Measurements from ENCODE around the gene PAGR1. TPM values are rescaled to one million over a fixed set of nuclear protein-coding genes. Genes with fewer than 3 reads are reported as not detected.

PAGR1 gene
- total and polyA plus RNA-seq, 4 donors = 7.3 to 18.7 (median 14.0) TPM

- H3K27ac ChIP-seq (ENCODE audit: low read depth in 1 of 2, low read length in 2 of 2) = no peak overlapping the region
- H3K36me3 ChIP-seq (ENCODE audit: control insufficient read depth in 4 of 4, insufficient read depth in 3 of 4, low read depth in 1 of 4, low read length in 3 of 4) = no peaks in the 10 kb centered on the region
- 89% methylated on average over 3 of the region's 3 CpGs for WGBS
- H3K27me3 ChIP-seq (ENCODE audit: control insufficient read depth in 4 of 4, insufficient read depth in 4 of 4, low read length in 3 of 4) = no peaks in the 10 kb centered on the region
- TF ChIP-seq ATF3 (IDR thresholded peaks at IDR 0.05) = no peak
- no peak for TF ChIP-seq FOXA1 (IDR thresholded peaks at IDR 0.05)
- TF ChIP-seq FOXA2 (IDR thresholded peaks at IDR 0.05) = no peak
- no peak for TF ChIP-seq CTCF (IDR thresholded peaks at IDR 0.05; ENCODE audit: low read depth, low read length, missing input control)
- TF ChIP-seq, protein P1, sequence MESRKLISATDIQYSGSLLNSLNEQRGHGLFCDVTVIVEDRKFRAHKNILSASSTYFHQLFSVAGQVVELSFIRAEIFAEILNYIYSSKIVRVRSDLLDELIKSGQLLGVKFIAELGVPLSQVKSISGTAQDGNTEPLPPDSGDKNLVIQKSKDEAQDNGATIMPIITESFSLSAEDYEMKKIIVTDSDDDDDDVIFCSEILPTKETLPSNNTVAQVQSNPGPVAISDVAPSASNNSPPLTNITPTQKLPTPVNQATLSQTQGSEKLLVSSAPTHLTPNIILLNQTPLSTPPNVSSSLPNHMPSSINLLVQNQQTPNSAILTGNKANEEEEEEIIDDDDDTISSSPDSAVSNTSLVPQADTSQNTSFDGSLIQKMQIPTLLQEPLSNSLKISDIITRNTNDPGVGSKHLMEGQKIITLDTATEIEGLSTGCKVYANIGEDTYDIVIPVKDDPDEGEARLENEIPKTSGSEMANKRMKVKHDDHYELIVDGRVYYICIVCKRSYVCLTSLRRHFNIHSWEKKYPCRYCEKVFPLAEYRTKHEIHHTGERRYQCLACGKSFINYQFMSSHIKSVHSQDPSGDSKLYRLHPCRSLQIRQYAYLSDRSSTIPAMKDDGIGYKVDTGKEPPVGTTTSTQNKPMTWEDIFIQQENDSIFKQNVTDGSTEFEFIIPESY (IDR thresholded peaks at IDR 0.05) = no peak
- TF ChIP-seq, protein P2, sequence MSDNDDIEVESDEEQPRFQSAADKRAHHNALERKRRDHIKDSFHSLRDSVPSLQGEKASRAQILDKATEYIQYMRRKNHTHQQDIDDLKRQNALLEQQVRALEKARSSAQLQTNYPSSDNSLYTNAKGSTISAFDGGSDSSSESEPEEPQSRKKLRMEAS (IDR thresholded peaks at IDR 0.05) = no peak
- TF ChIP-seq REST (IDR thresholded peaks at IDR 0.05) = no peak
- no peak for TF ChIP-seq RXRA (IDR thresholded peaks at IDR 0.05)
- TF ChIP-seq TAF1 (conservative IDR thresholded peaks at IDR 0.05) = no peak
- no peak for TF ChIP-seq HNF4A (conservative IDR thresholded peaks at IDR 0.05)
- TF ChIP-seq NR2F2 (IDR thresholded peaks at IDR 0.05) = no peak
- TF ChIP-seq EGR1 (IDR thresholded peaks at IDR 0.05; ENCODE audit: low read depth in 2 of 2) = no peak
- TF ChIP-seq JUND (IDR thresholded peaks at IDR 0.05) = no peak
- TF ChIP-seq RAD21 (IDR thresholded peaks at IDR 0.05) = no peak
- no peak for TF ChIP-seq YY1 (IDR thresholded peaks at IDR 0.05)
- TF ChIP-seq HNF4G (IDR thresholded peaks at IDR 0.05) = no peak
- TF ChIP-seq GABPA (IDR thresholded peaks at IDR 0.05 in 1 of 2, conservative IDR thresholded peaks at IDR 0.05 in 1 of 2) = no peak
- TF ChIP-seq SP1 (IDR thresholded peaks at IDR 0.05) = no peak
- no peak overlapping the region for H3K9ac ChIP-seq (ENCODE audit: low read depth in 1 of 2, low read length in 2 of 2)
- DNase-seq (ENCODE audit: low spot score) = no peak
- H3K9me3 ChIP-seq (ENCODE audit: control insufficient read depth in 4 of 4, low read length in 3 of 4) = no peaks in the 10 kb centered on the region
- H3K4me1 ChIP-seq (ENCODE audit: control insufficient read depth in 4 of 4, insufficient read depth in 4 of 4, low read length in 3 of 4) = peaks cover 8 to 51% (median 31%) of the 10 kb centered on the region in 4 donors
- H3K4me3 ChIP-seq (ENCODE audit: low read depth in 1 of 3, low read length in 3 of 3) = no peak overlapping the region
Measured at GRCh38 chr16:29766571-29766970, 49.4 kb upstream of the PAGR1 start.

All from liver (tissue), 9 donors.